GM12878 (cell line): Measurements from ENCODE around the gene ZNF780B. TPM values are rescaled to one million over a fixed set of nuclear protein-coding genes. Genes with fewer than 3 reads are reported as not detected.
A peak's percentile ranks its signal among the peaks of the same experiment; 100 is the strongest.

Source experiments
- CHD2 ChIP-seq: IDR thresholded peaks from 2 replicates; pipeline ENCODE4 v1.6.1; 2011; ENCODE audit warnings: low read depth, low read length, improper control_type of control experiment, borderline replicate concordance
- HDGF ChIP-seq: fragments of 450-650 bp; IDR thresholded peaks from 2 replicates; pipeline ENCODE4 v1.6.1; 2016; ENCODE audit warnings: antibody characterized with exemption
- NR2C1 ChIP-seq: fragments of 450-650 bp; IDR thresholded peaks from 2 replicates; pipeline ENCODE4 v1.6.1; 2017; ENCODE audit warnings: antibody characterized with exemption, mild to moderate bottlenecking, moderate library complexity
- POLR2A ChIP-seq: IDR thresholded peaks from 2 replicates; pipeline ENCODE4 v1.6.1; 2011; ENCODE audit warnings: low read depth, mild to moderate bottlenecking, low read length
- STAT1 ChIP-seq: fragments of 450-650 bp; conservative IDR thresholded peaks from 2 replicates; pipeline ENCODE4 v1.6.1; 2014; ENCODE audit warnings: antibody characterized with exemption, mild to moderate bottlenecking
- polyA plus RNA-seq, 11 experiments: library from polyadenylated mRNA; depleted of rRNA in 4 of 11; unstranded in 6 of 11; stranded (reverse) in 5 of 11; fragments of >200 nt; fragmentation: Nextera tagmentation in 4 of 11; fragmentation: Illumina TruSeq in 1 of 11; extraction: Ambion mirVana in 4 of 11; extraction: Trizol in 1 of 11; gene quantifications; 1 replicate in 1 of 11; 2 replicates in 10 of 11; pipeline versions ENCODE4 v1.2.1 to v1.2.3, GENCODE V29; 2011 to 2016; ENCODE audit warnings: inconsistent platforms in 2 of 11, missing spikeins in 2 of 11, low read depth in 1 of 11
- total RNA-seq, 4 experiments: library from RNA; depleted of rRNA in 3 of 4; stranded (reverse); fragments of >200 nt in 3 of 4; fragmentation: Illumina TruSeq in 1 of 4; extraction: Trizol in 1 of 4; gene quantifications; 2 replicates each; pipeline versions ENCODE4 v1.2.1 to v1.2.3, GENCODE V29; 2013 to 2021
- TF ChIP-seq, protein P1 (sequence below): fragments of 450-650 bp; IDR thresholded peaks from 2 replicates; pipeline ENCODE4 v1.6.1; 2017; ENCODE audit warnings: low read depth, mild to moderate bottlenecking, moderate library complexity
- TF ChIP-seq, protein P2 (sequence below): IDR thresholded peaks from 2 replicates; pipeline ENCODE4 v1.6.1; 2011; ENCODE audit warnings: low read depth, mild to moderate bottlenecking, low read length, moderate library complexity, borderline replicate concordance; ENCODE audit errors: extremely low read depth
- TF ChIP-seq, protein P3 (sequence below): IDR thresholded peaks from 2 replicates; pipeline ENCODE4 v1.6.1; 2012; ENCODE audit warnings: mild to moderate bottlenecking, low read depth, low read length

ZNF780B gene
- total and polyA plus RNA-seq, 10 of the 15 experiments (the other 5 are each of a cell fraction or from before 2014, with no cell fraction given): 7.3 to 24.0 (median 12.3) TPM

DNA sequence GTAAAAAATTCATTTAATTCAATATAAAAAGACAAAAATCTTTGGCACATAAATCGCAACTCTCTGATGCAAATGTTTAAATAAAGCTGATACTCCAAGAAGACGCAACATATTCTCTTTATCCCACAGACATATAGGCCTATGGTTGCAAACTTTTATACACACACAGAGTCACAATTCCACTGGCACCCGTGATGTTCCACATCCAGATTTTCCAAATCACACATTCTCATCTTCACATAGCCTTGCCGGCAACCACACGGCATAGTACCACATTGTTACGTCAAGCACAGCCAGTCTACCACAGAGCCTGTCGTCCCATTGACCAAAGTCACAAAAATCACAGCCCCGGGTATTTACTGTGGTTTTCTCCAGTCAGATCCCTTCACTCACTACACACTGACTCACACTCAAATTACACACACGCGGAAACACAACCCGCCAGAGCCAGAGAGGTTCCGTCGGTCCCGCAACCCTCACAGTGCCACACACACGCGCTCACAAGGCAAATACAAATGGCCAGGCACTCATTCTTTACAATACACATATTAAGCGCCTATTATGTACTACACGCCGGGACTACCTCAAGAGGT is 59.7 kb downstream of the ZNF780B start (continued):
- TF ChIP-seq, protein P1, sequence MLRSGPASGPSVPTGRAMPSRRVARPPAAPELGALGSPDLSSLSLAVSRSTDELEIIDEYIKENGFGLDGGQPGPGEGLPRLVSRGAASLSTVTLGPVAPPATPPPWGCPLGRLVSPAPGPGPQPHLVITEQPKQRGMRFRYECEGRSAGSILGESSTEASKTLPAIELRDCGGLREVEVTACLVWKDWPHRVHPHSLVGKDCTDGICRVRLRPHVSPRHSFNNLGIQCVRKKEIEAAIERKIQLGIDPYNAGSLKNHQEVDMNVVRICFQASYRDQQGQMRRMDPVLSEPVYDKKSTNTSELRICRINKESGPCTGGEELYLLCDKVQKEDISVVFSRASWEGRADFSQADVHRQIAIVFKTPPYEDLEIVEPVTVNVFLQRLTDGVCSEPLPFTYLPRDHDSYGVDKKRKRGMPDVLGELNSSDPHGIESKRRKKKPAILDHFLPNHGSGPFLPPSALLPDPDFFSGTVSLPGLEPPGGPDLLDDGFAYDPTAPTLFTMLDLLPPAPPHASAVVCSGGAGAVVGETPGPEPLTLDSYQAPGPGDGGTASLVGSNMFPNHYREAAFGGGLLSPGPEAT: peak; percentile 60; the same call in 1 of the 2 replicates
- TF ChIP-seq, protein P2, sequence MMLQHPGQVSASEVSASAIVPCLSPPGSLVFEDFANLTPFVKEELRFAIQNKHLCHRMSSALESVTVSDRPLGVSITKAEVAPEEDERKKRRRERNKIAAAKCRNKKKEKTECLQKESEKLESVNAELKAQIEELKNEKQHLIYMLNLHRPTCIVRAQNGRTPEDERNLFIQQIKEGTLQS: no peak
- TF ChIP-seq, protein P3, sequence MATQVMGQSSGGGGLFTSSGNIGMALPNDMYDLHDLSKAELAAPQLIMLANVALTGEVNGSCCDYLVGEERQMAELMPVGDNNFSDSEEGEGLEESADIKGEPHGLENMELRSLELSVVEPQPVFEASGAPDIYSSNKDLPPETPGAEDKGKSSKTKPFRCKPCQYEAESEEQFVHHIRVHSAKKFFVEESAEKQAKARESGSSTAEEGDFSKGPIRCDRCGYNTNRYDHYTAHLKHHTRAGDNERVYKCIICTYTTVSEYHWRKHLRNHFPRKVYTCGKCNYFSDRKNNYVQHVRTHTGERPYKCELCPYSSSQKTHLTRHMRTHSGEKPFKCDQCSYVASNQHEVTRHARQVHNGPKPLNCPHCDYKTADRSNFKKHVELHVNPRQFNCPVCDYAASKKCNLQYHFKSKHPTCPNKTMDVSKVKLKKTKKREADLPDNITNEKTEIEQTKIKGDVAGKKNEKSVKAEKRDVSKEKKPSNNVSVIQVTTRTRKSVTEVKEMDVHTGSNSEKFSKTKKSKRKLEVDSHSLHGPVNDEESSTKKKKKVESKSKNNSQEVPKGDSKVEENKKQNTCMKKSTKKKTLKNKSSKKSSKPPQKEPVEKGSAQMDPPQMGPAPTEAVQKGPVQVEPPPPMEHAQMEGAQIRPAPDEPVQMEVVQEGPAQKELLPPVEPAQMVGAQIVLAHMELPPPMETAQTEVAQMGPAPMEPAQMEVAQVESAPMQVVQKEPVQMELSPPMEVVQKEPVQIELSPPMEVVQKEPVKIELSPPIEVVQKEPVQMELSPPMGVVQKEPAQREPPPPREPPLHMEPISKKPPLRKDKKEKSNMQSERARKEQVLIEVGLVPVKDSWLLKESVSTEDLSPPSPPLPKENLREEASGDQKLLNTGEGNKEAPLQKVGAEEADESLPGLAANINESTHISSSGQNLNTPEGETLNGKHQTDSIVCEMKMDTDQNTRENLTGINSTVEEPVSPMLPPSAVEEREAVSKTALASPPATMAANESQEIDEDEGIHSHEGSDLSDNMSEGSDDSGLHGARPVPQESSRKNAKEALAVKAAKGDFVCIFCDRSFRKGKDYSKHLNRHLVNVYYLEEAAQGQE: no peak
- no peak for TF ChIP-seq POLR2A
- no peak for TF ChIP-seq CHD2
- TF ChIP-seq STAT1: 0 out of 2 replicates have a peak, but pooled peaks have one; percentile 44
- TF ChIP-seq NR2C1: no peak
- TF ChIP-seq HDGF: 0 out of 2 replicates have a peak, but pooled peaks have one; percentile 48
